ENCODE measurements around the gene RABEP1. TPM values are rescaled to one million over a fixed set of nuclear protein-coding genes. Genes with fewer than 3 reads are reported as not detected.

RABEP1 gene
- total and polyA plus RNA-seq, 2 experiments from 2014 or later, result 37.0 to 88.1 TPM

- no peak for TF ChIP-seq REST (IDR thresholded peaks at IDR 0.05; ENCODE audit: unreplicated experiment)
- TF ChIP-seq EZH2phosphoT487 (IDR thresholded peaks at IDR 0.05; ENCODE audit: unreplicated experiment), result no peak
- no peak for TF ChIP-seq ZNF331 (CRISPR knock-in tag; IDR thresholded peaks at IDR 0.05; ENCODE audit: low read depth)
- TF ChIP-seq, protein P1, sequence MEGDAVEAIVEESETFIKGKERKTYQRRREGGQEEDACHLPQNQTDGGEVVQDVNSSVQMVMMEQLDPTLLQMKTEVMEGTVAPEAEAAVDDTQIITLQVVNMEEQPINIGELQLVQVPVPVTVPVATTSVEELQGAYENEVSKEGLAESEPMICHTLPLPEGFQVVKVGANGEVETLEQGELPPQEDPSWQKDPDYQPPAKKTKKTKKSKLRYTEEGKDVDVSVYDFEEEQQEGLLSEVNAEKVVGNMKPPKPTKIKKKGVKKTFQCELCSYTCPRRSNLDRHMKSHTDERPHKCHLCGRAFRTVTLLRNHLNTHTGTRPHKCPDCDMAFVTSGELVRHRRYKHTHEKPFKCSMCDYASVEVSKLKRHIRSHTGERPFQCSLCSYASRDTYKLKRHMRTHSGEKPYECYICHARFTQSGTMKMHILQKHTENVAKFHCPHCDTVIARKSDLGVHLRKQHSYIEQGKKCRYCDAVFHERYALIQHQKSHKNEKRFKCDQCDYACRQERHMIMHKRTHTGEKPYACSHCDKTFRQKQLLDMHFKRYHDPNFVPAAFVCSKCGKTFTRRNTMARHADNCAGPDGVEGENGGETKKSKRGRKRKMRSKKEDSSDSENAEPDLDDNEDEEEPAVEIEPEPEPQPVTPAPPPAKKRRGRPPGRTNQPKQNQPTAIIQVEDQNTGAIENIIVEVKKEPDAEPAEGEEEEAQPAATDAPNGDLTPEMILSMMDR (conservative IDR thresholded peaks at IDR 0.05; ENCODE audit: low read depth in 2 of 2), result no peak
Measured at GRCh38 chr17:5425826-5426225, 143.7 kb downstream of the RABEP1 start (continued).

- TF ChIP-seq POLR2AphosphoS5 (IDR thresholded peaks at IDR 0.05; ENCODE audit: low read depth) (no peak), JUNB (IDR thresholded peaks at IDR 0.05; ENCODE audit: unreplicated experiment) (no peak), EZH2 (IDR thresholded peaks at IDR 0.05; ENCODE audit: low read depth, unreplicated experiment) (no peak), EZH2phosphoT487 (IDR thresholded peaks at IDR 0.05; ENCODE audit: unreplicated experiment) (no peak), ZNF114 (CRISPR knock-in tag; IDR thresholded peaks at IDR 0.05) (no peak), CREB1 (CRISPR knock-in tag; IDR thresholded peaks at IDR 0.05; ENCODE audit: low read depth) (no peak), REST (IDR thresholded peaks at IDR 0.05; ENCODE audit: unreplicated experiment) (no peak), ETS1 (IDR thresholded peaks at IDR 0.05) (no peak), STAT1 (IDR thresholded peaks at IDR 0.05; ENCODE audit: unreplicated experiment) (no peak), NANOG (IDR thresholded peaks at IDR 0.05; ENCODE audit: borderline replicate concordance) (no peak)
- TF ChIP-seq, protein P1 (conservative IDR thresholded peaks at IDR 0.05; ENCODE audit: low read depth in 2 of 2), result no peak
Measured at GRCh38 chr17:5429191-5429887, 147.3 kb downstream of the RABEP1 start.

More at GRCh38 chr17:5429191-5429887, 147.3 kb downstream of the RABEP1 start:
- no peak overlapping the region for H3K27ac ChIP-seq (ENCODE audit: low read depth)
- H3K4me1 ChIP-seq (ENCODE audit: insufficient read depth), result no peaks in the 10 kb centered on the region
- Mint-ChIP-seq H3K27me3 (ENCODE audit: insufficient read depth, low read depth, poor library complexity) (peaks cover 9% of the 10 kb centered on the region), H3K36me3 (ENCODE audit: low read depth) (peaks cover 95% of the 10 kb centered on the region), H3K27ac (no peak overlapping the region), H3K4me1 (no peaks in the 10 kb centered on the region), H3K9me3 (no peaks in the 10 kb centered on the region), H3K4me3 (no peak overlapping the region)
- no peak overlapping the region for H3K4me3 ChIP-seq
- peaks cover 67% of the 10 kb centered on the region for H3K36me3 ChIP-seq (ENCODE audit: insufficient read depth)
- DNase-seq (ENCODE audit: low spot score), result no peak
- no peaks in the 10 kb centered on the region for H3K27me3 ChIP-seq (ENCODE audit: insufficient read depth)
- H3K79me2 ChIP-seq (replicated peaks; ENCODE audit: insufficient read depth), result peaks cover 5% of the 10 kb centered on the region
- H3K9me2 ChIP-seq (ENCODE audit: insufficient read depth), result no peaks in the 10 kb centered on the region
- ATAC-seq, result no peak
- H4K20me1 ChIP-seq (replicated peaks; ENCODE audit: insufficient read depth), result peaks cover 34% of the 10 kb centered on the region; the same call in 1 of the 2 replicates
- H2AFZ ChIP-seq, result no peak overlapping the region
- peaks cover 43% of the 10 kb centered on the region for H3F3A ChIP-seq (replicated peaks; ENCODE audit: low read depth)
- H3K4me2 ChIP-seq, result no peak overlapping the region

All from GM23338 (cell line).